Measurements from ENCODE around the gene LARGE1. TPM values are rescaled to one million over a fixed set of nuclear protein-coding genes. Genes with fewer than 3 reads are reported as not detected.
A peak's percentile ranks its signal among the peaks of the same experiment; 100 is the strongest.

The LARGE1 gene
- total and polyA plus RNA-seq, 2 of the 13 experiments (the other 11 are each of a cell fraction or from before 2014, with no cell fraction given) = 8.4 to 11.0 TPM

DNA sequence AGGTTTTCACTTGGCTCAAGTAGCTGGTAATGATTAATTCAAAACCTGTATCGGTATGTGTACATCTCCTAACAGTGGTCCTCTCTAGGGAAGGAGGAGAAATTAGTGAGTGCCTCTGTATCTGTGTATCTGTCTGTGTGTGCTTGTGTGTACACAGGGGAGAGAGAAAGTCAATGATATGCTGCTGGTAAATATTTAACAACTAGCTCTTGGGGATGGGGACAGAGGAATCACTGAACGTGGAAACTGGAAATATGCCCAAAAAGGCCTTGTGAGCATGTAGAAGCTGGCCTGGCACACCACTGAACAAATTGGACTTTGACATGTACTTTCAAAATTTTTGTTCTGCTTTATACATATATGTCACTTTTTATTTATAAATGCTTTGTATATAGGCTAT is 648.1 kb downstream of the LARGE1 start (continued):
- TF ChIP-seq AHDC1 (CRISPR knock-in tag; IDR thresholded peaks at IDR 0.05; ENCODE audit: borderline replicate concordance) = peak; percentile 64; the same call in 1 of the 2 replicates
- no peak for TF ChIP-seq MTF1 (CRISPR knock-in tag; IDR thresholded peaks at IDR 0.05)
- peak; percentile 59 for TF ChIP-seq THAP11 (CRISPR knock-in tag; IDR thresholded peaks at IDR 0.05)
- TF ChIP-seq ZNF263 (CRISPR knock-in tag; IDR thresholded peaks at IDR 0.05) = no peak
- TF ChIP-seq, protein P1, sequence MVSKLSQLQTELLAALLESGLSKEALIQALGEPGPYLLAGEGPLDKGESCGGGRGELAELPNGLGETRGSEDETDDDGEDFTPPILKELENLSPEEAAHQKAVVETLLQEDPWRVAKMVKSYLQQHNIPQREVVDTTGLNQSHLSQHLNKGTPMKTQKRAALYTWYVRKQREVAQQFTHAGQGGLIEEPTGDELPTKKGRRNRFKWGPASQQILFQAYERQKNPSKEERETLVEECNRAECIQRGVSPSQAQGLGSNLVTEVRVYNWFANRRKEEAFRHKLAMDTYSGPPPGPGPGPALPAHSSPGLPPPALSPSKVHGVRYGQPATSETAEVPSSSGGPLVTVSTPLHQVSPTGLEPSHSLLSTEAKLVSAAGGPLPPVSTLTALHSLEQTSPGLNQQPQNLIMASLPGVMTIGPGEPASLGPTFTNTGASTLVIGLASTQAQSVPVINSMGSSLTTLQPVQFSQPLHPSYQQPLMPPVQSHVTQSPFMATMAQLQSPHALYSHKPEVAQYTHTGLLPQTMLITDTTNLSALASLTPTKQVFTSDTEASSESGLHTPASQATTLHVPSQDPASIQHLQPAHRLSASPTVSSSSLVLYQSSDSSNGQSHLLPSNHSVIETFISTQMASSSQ (IDR thresholded peaks at IDR 0.05; ENCODE audit: low read depth) = peak; percentile 96
- TF ChIP-seq, protein P1 (CRISPR knock-in tag; IDR thresholded peaks at IDR 0.05; ENCODE audit: borderline replicate concordance) = peak; percentile 97
- TF ChIP-seq LCORL (IDR thresholded peaks at IDR 0.05) = 0 out of 2 replicates have a peak, but pooled peaks have one; percentile 37
- peak; percentile 69; the same call in 1 of the 2 replicates for TF ChIP-seq LCORL (CRISPR knock-in tag; IDR thresholded peaks at IDR 0.05)
- TF ChIP-seq ATF7-NPFF (CRISPR knock-in tag; IDR thresholded peaks at IDR 0.05; ENCODE audit: low read depth) = no peak
- no peak for TF ChIP-seq ZNF850 (CRISPR knock-in tag; conservative IDR thresholded peaks at IDR 0.05)
- no peak for TF ChIP-seq ZNF251 (CRISPR knock-in tag; IDR thresholded peaks at IDR 0.05)
